HUDEP-2 (cell line): ENCODE data around the gene ZC3H12C.
"Not testable (repeated sequence)": the region's sequence is repeated elsewhere in the genome, so short reads cannot be mapped to it uniquely, and the experiment has no call there.

ENCODE experiments used
- DNase-seq, 76 experiments: peaks; one replicate each; lab custom pipeline; 2025; ENCODE audit not compliant: unreplicated experiment in 76 of 76; lab: John Stamatoyannopoulos, UW

The ZC3H12C gene

DNA sequence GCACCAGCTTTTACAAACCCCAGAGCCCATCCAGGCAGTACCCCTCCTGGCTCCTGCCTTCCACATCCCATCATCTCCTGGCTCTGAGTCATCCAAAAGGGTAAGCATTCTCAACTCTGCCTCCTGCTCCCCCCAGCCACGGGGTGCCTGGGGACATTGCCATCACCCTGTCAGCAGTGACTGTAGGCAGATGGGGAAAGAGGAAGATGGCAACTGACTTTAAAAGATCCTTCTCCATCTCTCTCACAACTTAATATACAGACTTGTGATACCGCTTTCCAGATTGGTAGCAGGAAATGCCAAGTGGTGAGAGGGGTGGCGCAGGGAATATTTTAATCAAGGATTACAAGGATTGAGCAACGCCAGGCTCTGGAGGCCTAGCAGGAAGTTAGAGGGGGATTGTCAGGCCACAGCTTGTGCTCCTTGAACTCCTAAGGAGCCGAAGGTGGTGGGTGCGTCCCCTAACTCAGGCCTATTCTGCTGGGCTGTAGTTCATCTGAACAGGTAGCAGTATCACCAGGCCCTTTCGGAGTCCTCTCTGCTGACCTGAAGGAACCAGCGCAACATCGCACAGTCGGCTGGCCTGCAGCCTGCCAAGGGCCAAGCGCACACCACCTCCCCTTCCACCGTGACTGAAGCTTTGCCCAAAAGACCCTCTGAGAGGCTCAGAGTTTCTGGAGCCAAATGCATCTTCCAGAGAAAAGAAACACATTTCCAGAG is 83.3 kb downstream of the ZC3H12C start:
- no peak for DNase-seq

DNA sequence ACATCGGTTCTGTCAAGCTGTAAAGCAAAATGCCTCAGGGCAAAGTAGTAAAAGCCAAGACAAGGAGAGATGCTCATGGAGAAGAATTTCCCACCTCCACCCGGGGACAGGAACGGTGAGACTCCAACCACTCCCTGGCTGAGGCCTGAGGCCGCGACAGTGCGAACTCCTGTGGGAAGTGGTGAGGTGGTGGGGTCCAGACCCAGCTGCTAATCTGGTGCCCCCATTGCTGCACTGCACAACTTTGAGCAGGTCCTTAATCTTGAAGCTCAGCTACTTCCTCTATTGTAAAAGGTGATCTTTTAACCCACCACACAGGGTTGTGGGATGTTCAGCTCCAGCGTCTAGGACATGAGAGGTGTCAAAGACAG is 83.9 kb downstream of the ZC3H12C start:
- no peak for DNase-seq

DNA sequence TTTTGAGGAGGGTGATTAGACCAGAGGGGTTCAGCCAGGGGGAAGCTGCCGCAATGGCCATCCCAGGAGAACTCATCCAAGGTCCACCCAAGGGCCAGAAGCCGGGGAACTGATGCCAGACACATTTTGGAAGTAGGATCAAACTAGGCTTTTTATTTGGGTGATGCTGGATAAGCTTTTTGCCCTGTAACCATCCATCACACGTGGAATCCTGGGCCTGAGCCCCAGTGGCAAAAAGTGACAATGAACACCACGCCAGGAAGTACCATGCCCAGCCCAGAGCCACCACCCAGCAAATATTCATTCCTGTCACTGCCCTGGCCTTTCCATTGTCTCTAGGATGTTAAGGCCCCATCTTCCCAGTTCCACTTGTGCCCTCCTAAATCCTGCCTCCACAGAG is 85.9 kb downstream of the ZC3H12C start:
- no peak for DNase-seq

DNA sequence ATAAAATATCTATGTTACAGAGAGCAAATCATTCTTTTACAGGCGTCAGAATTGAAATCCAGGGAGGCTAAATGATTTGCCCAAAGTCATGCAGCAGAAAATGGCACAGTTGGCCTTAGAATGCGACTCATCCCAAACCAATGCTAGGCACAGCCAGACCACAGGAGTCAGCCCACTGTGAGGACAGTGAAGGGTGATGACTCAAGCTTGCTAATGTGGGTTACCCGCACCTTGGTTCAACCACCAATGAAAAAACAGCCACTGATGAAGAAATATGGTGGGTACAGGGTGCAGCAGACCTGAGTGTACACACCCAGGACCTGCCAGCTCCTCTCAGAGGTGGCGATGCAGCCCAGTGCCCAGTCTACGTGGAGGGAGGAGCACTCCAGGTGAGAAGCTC is 89.7 kb downstream of the ZC3H12C start:
- DNase-seq = no peak

DNA sequence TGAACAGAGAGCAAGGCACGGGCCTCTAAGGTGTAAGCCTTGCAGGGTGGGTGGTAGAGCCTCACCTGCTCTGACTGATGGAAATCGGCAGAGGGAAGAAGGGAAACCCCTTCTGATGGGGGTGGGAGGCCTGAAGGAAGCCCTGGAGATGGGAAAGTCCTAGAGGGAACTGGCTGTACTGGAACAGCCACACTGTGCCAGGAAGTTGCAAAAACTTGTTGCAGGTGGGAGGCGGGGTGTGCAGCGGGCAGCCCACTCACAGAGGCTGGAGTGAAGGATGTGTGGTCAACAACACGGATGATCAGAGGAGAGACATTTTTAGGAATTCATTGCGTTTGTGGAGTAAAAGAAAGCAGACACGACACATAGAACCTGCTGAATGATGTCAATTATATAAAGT is 91.3 kb downstream of the ZC3H12C start:
- no peak for DNase-seq

DNA sequence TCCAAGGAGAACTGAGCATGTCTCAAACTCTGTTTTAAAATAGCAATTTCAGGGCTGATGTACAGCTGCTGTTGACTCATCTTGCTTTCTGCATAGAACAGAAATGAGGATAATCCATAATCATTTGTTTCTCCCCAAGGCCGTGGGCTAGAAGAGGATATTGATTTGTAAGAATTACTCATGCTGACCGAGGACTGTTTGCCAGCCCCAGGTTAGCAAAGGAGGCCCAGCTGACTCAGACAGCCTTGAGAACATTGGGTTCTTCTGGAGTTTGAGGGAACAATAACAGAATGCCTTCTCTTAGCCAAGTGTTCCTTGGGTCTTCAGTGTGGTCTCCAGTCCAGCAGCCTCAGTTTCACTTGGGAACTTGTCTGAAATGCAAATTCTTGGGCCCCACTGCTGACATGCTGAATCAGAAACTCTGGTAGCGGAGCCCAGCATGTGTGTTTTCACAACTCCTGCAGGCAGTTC is 92.0 kb downstream of the ZC3H12C start:
- DNase-seq = no peak

DNA sequence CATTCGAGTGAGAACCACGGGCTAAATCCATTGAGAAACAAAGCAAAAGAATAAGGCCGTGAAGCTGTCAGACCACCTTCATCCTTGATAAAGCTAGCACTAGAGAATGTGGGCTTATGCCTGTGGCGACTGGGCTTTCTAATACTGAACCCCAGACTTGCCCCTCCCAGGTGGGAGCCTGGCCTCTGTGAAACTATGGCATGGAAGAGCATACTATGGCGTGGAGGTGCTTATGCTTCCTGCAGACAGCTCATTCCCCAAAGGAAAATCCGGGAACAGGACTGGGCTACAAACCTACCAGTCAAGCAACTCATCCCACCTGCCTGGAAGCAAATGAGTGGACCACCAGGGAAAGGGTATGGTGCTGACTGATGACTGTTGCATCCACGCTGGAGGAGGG is 92.4 kb downstream of the ZC3H12C start:
- no peak for DNase-seq

DNA sequence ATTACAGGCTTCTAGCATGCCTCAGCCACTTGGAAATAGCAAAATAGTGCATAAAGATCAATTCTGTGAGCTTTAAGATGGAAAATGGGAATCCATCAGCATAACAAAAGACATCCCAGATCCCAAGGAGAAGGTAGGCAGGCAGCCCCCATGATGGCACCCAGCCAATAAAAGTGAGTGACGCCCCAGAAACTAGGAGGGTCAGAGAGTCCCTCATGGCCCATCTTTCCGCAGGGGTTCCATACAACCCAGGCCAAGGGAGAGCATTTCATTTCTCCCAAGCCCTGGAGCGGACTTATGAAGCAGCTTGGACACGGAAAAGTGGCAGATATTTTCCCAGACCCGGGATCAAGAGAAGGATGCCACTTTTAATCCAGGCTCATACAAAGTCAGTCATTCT is 93.3 kb downstream of the ZC3H12C start:
- DNase-seq = no peak

DNA sequence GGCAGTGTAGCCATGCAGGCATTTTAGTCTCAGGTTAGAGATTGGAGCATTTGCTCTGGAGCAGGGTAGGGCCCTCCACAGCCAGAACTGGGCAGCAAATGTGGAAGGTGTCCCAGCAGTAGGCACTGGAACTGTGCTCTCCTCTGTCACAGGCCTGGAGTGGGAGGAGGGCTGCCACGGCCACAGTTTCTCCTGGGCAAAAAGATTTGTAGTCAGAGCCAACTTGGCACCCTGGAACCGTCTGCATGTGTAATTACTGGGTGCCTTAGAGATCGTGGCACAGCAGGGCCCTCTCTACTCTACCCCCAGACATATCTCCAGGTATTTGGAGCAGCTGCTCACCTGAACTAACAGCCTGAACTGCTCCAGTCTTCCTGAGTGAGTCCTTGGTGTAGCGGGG is 93.7 kb downstream of the ZC3H12C start:
- DNase-seq = no peak

DNA sequence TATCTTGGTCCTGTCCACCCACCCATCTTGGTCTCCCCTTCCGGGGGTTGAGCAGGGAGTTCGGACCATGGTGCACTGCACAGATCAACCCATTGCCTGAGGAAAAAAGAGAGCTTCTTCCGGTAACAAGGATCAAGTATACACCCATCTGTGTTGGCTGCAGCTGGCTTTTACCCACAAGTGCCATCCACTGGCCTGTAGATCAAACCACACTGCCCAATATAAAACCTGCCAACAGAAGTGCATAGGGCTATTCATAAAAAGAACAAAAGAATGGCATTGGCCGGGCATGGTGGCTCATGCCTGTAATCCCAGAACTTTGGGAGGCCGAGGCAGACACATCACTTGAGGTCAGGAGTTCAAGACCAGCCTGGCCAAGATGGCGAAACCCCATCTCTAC is 94.5 kb downstream of the ZC3H12C start:
- DNase-seq = no peak

DNA sequence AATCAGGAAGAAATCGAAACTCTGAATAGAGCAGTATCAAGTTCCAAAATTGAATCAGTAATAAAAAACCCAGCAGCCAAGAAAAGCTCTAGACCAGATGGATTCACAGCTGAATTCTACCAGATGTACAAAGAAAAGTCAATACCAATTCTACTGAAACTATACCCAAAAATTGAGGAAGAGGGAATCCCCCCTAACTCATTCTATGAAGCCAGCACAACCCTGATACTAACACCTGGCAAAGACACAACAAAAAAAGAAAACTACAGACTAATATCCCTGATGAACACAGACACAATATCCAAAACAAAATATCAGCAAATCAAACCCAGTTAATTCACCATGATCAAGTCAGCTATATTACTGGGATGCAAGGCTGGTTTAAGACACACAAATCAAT is 97.7 kb downstream of the ZC3H12C start:
- DNase-seq = no peak

DNA sequence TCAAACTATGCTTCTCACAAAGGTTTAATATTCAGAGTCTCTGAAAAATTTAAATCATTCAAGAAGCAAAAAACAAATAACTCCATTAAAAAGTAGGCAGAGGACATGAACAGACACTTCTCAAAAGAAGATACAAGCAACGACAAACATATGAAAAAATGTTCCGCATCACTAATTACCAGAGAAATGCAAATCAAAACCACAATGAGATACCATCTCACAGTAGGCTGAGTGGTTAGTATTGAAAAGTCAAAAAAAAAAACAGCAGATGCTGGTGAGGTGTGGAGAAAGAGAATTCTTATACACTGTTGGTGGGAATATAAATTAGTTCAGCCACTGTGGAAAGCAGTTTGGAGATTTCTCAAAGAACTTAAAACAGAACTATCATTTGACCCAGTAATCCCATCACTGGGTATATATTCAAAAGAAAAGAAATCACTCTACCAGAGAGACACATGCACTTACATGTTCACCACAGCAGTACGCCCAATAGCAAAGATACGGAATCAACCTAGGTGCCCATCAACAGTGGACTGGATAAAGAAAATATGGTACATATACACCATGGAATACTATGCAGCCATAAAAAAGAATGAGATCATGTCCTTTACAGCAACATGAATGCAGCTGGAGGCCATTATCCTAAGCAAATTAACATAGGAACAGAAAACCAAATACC is 99.6 kb downstream of the ZC3H12C start:
- DNase-seq = not testable (repeated sequence)

DNA sequence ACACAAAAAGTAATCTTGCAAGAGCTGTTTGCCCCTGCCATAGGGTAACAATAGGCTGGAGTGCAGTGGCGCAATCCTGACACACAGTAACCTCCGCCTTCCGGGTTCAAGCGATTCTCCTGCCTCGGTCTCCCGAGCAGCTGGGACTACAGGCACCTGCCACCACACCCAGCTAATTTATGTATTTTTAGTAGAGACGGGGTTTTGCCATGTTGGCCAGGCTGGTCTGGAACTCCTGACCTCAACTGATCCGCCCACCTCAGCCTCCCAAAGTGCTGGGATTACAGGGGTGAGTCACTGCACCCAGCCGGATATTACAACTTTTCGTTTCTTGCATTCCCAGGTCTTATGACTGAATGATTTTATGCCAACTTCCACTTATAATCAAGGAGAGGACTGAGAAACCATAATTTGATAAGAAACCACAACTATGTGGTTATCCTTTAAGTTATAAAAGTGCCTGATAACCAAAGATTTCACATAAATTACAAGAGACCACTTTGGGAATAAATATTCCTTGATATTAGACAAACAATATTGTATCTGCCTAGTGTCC is 101.1 kb downstream of the ZC3H12C start:
- not testable (repeated sequence) for DNase-seq

DNA sequence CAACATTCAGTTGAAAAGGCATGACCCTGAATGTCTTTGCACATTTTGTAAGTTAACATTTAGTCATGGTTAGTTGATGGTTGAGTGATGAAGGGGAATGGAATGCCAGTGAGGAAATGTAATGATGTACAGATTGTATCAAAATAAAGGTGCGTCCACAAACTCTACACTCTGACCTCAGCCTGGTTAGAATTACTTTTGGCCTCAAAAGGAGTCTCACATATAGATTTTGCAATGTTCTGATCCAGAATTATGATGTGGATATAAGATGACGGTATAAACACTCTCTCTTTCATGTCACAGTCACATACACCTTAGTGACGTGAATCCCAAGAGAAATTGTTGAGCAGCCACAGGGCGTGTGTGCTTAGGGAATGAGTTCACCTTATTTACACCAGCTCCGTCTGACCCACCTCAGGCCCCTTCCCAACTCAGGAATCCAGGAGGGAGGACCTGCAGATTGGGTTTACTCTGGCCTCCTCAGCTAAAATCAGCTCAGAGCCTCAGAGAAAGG is 103.1 kb downstream of the ZC3H12C start:
- DNase-seq = no peak

DNA sequence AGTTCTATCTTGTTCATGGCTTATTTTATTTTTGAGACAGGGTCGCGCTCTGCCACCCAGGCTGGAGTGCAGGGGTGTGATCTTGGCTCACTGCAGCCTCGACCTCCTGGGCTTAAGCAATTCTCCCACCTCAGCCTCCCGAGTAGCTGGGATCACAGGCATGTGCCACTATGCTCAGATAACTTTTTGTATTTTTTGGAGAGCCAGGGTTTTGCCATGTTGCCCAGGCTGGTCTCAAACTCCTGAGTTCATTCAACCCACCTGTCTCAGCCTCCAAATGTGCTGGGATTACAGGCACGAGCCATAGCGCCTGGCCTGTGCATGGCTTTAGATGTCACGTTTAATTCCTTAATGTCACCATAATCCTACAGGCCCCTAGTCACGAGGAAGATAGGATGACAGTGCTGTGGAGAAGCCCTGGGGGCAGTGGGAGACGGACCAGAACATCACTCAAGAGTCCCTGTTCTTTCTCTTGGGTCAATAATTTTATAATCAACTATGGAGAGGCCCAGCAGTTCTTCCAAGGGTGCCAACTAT is 103.8 kb downstream of the ZC3H12C start:
- DNase-seq = no peak

DNA sequence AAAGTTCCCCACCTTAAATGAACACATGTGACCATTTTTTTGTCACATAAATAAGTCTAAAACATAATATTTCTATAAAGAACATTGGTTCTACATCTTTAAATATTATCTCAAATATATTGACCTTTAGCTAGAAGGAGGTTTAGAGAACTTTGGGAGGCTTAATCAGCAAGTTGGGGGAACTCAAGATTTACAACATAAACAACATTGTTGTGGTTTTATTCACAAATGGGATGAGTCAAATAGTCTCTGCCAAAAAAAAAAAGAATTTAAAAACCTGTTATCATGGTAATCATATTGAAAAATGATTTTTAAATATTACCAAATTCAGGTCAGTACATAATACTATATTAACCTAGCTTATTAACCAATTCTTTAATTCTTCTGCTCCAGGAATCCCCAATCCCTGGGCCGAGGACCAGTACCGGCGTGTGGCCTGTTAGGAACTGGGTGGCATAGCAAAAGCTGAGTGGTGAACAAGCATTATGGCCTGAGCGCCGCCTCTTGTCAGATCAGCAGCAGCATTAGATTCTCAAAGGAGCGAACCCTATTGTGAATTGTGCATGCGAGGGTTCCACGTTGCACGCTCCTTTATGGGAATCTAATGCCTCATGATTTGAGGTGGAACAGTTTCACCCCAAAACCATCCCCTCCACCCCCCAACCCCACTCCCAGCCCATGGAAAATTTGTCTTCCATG is 105.0 kb downstream of the ZC3H12C start:
- no peak for DNase-seq

DNA sequence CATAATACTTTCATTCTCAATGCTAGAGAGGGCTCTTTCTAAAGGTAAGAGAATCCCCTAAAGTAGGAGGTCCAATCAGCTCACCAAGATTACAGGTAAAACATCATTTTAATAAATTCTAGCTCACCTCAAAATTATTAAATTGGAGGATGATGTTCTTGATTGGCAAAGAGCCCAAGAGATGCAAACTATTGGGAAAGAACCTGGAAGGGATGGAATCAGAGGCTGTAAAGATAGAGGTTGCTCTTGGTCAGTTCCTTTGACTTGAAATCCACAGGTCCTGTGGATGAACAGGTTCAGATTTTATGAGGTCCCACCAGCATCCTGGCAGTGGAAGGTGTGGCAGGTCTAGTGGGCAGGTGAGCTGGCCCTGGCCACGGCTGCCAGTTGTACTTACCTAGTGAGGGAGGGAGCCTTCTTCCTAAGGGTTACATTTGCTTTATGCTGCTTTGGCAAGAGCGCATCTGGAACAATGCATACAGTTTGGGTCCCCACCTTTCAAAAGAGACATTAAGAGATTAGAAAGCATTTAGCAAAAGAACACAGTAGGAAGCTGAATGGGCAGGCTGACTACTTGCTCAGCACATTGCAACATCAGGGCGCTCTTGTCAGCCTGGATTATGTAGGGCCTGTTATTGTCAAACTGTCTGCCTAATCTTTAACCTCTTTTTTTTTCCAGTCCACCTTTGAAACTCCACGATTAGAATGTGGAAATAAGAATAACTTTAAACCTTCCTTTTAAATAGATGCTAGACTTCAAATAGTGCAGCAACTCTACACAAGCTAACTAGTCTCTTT is 106.2 kb downstream of the ZC3H12C start:
- DNase-seq = no peak

DNA sequence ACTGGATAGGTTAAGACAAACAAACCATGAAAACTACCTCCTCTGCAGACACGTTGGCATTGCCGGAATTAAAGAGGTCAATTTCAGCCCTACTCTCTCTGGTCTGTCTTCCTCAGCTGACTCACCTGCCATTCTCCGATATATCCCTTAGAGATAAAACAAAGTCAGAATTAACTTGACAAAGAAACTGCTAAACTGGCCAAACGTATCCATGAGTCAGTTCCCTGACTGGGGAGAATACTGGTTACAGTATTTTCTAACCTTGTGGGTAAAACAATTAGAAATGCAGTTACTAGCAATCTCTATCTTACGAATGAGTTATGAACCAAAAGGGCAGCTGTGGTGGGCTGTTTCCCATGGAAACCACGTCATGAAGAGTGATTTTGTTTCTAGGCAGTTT is 107.0 kb downstream of the ZC3H12C start:
- no peak for DNase-seq

DNA sequence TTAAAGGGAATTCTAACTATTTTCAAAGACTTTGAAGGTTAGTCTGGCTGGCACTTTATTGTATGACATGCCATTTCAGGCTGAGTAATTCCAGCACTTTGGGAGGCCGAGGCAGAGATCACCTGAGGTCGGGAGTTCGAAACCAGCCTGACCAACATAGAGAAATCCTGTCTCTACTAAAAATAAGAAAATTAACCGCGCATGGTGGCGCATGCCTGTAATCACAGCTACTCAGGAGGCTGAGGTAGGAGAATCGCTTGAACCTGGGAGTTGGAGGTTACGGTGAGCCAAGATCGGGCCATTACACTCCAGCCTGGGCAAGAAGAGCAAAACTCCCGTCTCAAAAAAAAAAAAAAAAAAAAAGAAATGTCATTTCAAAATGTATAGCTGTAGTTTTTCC is 107.6 kb downstream of the ZC3H12C start:
- no peak for DNase-seq

DNA sequence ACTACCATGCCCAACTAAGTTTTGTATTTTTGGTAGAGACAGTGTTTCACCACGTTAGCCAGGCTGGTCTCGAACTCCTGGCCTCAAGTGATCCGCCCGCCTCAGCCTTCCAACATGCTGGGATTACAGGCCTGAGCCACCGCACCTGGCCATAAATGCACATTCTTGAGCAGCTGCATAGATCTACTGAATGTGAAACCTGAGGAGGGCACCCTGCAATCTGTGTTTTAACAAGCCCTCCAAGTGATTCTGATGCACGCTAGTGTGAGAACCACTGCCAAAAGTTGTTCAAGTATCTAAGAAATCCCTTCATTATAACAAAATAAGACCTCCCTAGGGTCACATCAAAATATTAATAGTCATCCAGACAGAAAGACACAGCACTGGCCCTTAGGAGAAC is 113.9 kb downstream of the ZC3H12C start:
- DNase-seq = no peak
